HL-60 (cell line): ENCODE data around the gene B4GALNT4.

ENCODE experiments used
- CTCF ChIP-seq: IDR thresholded peaks from one replicate; pipeline ENCODE4 v1.5.1; 2011; ENCODE audit warnings: low read length, control low read depth, inconsistent platforms; ENCODE audit not compliant: insufficient read depth
- GABPA ChIP-seq: IDR thresholded peaks from 2 replicates; pipeline ENCODE4 v1.6.1; 2012; ENCODE audit warnings: low read depth
- POLR2AphosphoS5 ChIP-seq: IDR thresholded peaks from 2 replicates; pipeline ENCODE4 v1.6.1; 2012; ENCODE audit warnings: low read depth
- REST ChIP-seq: IDR thresholded peaks from 2 replicates; pipeline ENCODE4 v1.6.1; 2012; ENCODE audit warnings: low read depth; ENCODE audit not compliant: insufficient replicate concordance
- SPI1 ChIP-seq: IDR thresholded peaks from 2 replicates; pipeline ENCODE4 v1.6.1; 2012; ENCODE audit warnings: low read depth, mild to moderate bottlenecking, borderline replicate concordance

GRCh38 chr11:376531-377173 is 7.4 kb downstream of the B4GALNT4 start:
- no peak for TF ChIP-seq POLR2AphosphoS5
- TF ChIP-seq GABPA: no peak
- TF ChIP-seq CTCF: no peak
- TF ChIP-seq REST: no peak
- TF ChIP-seq SPI1: no peak
